SK-N-SH (cell line): Measurements from ENCODE around the gene ATP5PB. TPM values are rescaled to one million over a fixed set of nuclear protein-coding genes. Genes with fewer than 3 reads are reported as not detected.

ENCODE experiments used
- CTCF ChIA-PET: fragments of 300-600, 350-600 bp; formaldehyde crosslinking; extraction: SDS; loops from one replicate; lab custom pipeline; 2021; lab: Yijun Ruan, JAX
- POLR2A ChIA-PET: fragments of 350-600 bp; sonication (Branson Sonifier 250); formaldehyde crosslinking; extraction: SDS; loops from one replicate; lab custom pipeline; 2020; ENCODE audit warnings: antibody characterized with exemption, inconsistent platforms; lab: Yijun Ruan, JAX
- DNase-seq: peaks from one replicate; pipeline ENCODE4 v3.0.0; 2012
- H2AFZ ChIP-seq: fragments of 200-600 bp; sonication (generic); 2 replicates; pipeline ENCODE4 v1.8.1; 2016; ENCODE audit warnings: antibody characterized with exemption, mild to moderate bottlenecking, low read depth
- H3F3A ChIP-seq: fragments of 200-600 bp; sonication (generic); replicated peaks from 2 replicates; pipeline ENCODE3; 2016; ENCODE audit warnings: antibody characterized with exemption, mild to moderate bottlenecking; ENCODE audit not compliant: insufficient read depth
- H3K27ac ChIP-seq, 2 experiments: fragments of 200-500 bp in 1 of 2; fragments of 200-600 bp in 1 of 2; sonication (Bioruptor generic) in 1 of 2; sonication (generic), shearing (Covaris generic) in 1 of 2; 2 replicates each; pipeline versions ENCODE4 v1.5.1 to v1.6.1; 2014 to 2016; ENCODE audit warnings: low read depth in 2 of 2, inconsistent platforms in 1 of 2, low read length in 1 of 2, mild to moderate bottlenecking in 1 of 2, mixed read lengths in 1 of 2
- H3K27me3 ChIP-seq: fragments of 200-600 bp; sonication (generic), shearing (Covaris generic); 2 replicates; pipeline ENCODE4 v1.6.1; 2016; ENCODE audit warnings: mixed run types; ENCODE audit not compliant: insufficient read depth
- H3K36me3 ChIP-seq, 2 experiments: fragments of 200-500 bp in 1 of 2; fragments of 200-600 bp in 1 of 2; sonication (Bioruptor generic) in 1 of 2; sonication (generic) in 1 of 2; replicated peaks in 1 of 2; 2 replicates each; pipeline versions ENCODE3 to v1.5.1; 2014 to 2016; ENCODE audit warnings: low read length in 1 of 2, mild to moderate bottlenecking in 1 of 2; ENCODE audit not compliant: insufficient read depth in 2 of 2, control insufficient read depth in 1 of 2
- H3K4me1 ChIP-seq, 2 experiments: fragments of 200-500 bp in 1 of 2; fragments of 200-600 bp in 1 of 2; sonication (Bioruptor generic) in 1 of 2; sonication (generic), shearing (Covaris generic) in 1 of 2; 2 replicates each; pipeline versions ENCODE4 v1.5.1 to v1.6.1; 2014 to 2016; ENCODE audit warnings: low read depth in 1 of 2, low read length in 1 of 2, mixed run types in 1 of 2; ENCODE audit not compliant: insufficient read depth in 2 of 2, control insufficient read depth in 1 of 2
- H3K4me2 ChIP-seq: fragments of 200-600 bp; sonication (generic), shearing (Covaris generic); 2 replicates; pipeline ENCODE4 v1.6.1; 2017; ENCODE audit warnings: mixed run types
- H3K4me3 ChIP-seq, 2 experiments: fragments of 200-500 bp in 1 of 2; fragments of 200-600 bp in 1 of 2; sonication (Bioruptor generic) in 1 of 2; sonication (generic), shearing (Covaris generic) in 1 of 2; 2 replicates each; pipeline versions ENCODE4 v1.5.1 to v1.8.1; 2014 to 2016; ENCODE audit warnings: low read depth in 2 of 2, inconsistent platforms in 1 of 2, low read length in 1 of 2, mild to moderate bottlenecking in 1 of 2, mixed read lengths in 1 of 2, moderate library complexity in 1 of 2
- H3K79me2 ChIP-seq: fragments of 200-600 bp; sonication (generic); 2 replicates; pipeline ENCODE4 v1.8.1; 2017; ENCODE audit warnings: mild to moderate bottlenecking; ENCODE audit not compliant: insufficient read depth
- H3K9ac ChIP-seq: fragments of 200-600 bp; sonication (generic); 2 replicates; pipeline ENCODE4 v1.6.1; 2017; ENCODE audit warnings: mixed run types
- H3K9me2 ChIP-seq: fragments of 200-600 bp; sonication (generic); 2 replicates; pipeline ENCODE4 v1.6.1; 2017; ENCODE audit warnings: mixed run types
- H3K9me3 ChIP-seq: fragments of 200-600 bp; sonication (generic); 2 replicates; pipeline ENCODE4 v1.6.1; 2017; ENCODE audit warnings: mixed run types, mild to moderate bottlenecking, moderate library complexity
- H4K20me1 ChIP-seq: fragments of 200-600 bp; sonication (generic); 2 replicates; pipeline ENCODE4 v1.6.1; 2017; ENCODE audit warnings: mild to moderate bottlenecking, mixed run types; ENCODE audit not compliant: insufficient read depth
- CTCF ChIP-seq: fragments of 200-600 bp; sonication (generic); IDR thresholded peaks from 2 replicates; pipeline ENCODE4 v1.6.1; 2017; ENCODE audit warnings: antibody characterized with exemption, mild to moderate bottlenecking, moderate library complexity
- FOXJ3 ChIP-seq: sonication (generic); formaldehyde crosslinking; IDR thresholded peaks from 2 replicates; pipeline ENCODE4 v1.5.1; 2020; ENCODE audit warnings: mild to moderate bottlenecking, missing genetic modification reagents
- GABPA ChIP-seq: IDR thresholded peaks from 2 replicates; pipeline ENCODE4 v1.4.0; 2012; ENCODE audit warnings: low read depth, mild to moderate bottlenecking
- JUND ChIP-seq: IDR thresholded peaks from 2 replicates; pipeline ENCODE4 v1.4.0; 2012
- MAX ChIP-seq: IDR thresholded peaks from 2 replicates; pipeline ENCODE4 v1.4.0; 2012; ENCODE audit warnings: low read depth
- MXI1 ChIP-seq: IDR thresholded peaks from 2 replicates; pipeline ENCODE4 v1.6.1; 2012; ENCODE audit warnings: mild to moderate bottlenecking, low read depth, low read length, improper control_type of control experiment
- NRF1 ChIP-seq: IDR thresholded peaks from 2 replicates; pipeline ENCODE4 v1.6.1; 2012; ENCODE audit warnings: low read depth, mild to moderate bottlenecking, low read length
- PBX3 ChIP-seq: IDR thresholded peaks from 2 replicates; pipeline ENCODE4; 2012
- RCOR1 ChIP-seq: fragments of 150-350 bp; IDR thresholded peaks from 2 replicates; pipeline ENCODE4 v1.6.1; 2017; ENCODE audit warnings: antibody characterized with exemption, low read length
- SIN3A ChIP-seq: IDR thresholded peaks from 2 replicates; pipeline ENCODE4 v1.6.1; 2012; ENCODE audit warnings: low read depth, mild to moderate bottlenecking, low read length, moderate library complexity, borderline replicate concordance
- SMC3 ChIP-seq: IDR thresholded peaks from 2 replicates; pipeline ENCODE4 v1.6.1; 2012; ENCODE audit warnings: low read depth, low read length, improper control_type of control experiment
- TEAD4 ChIP-seq: IDR thresholded peaks from 2 replicates; pipeline ENCODE4 v1.4.0; 2012; ENCODE audit warnings: mild to moderate bottlenecking, borderline replicate concordance; ENCODE audit not compliant: insufficient read depth
- ZBTB33 ChIP-seq: IDR thresholded peaks from 2 replicates; pipeline ENCODE4 v1.4.0; 2012; ENCODE audit warnings: low read depth, borderline replicate concordance
- WGBS: methylation state at CpG from one replicate; pipeline ENCODE4 v1.1.6; 2017; ENCODE audit warnings: low lambda C conversion rate; 5-methylcytosine and 5-hydroxymethylcytosine counted together
- polyA plus RNA-seq, 3 experiments: library from polyadenylated mRNA; depleted of rRNA; stranded (reverse); fragments of >200 nt; gene quantifications; 2 replicates each; pipeline ENCODE4 v1.2.3, GENCODE V29; 2012

ATP5PB gene
- polyA plus RNA-seq, 1 of the 3 experiments (the other 2 are of a cell fraction): 177 TPM

GRCh38 chr1:111422546-111423391 lies 26.5 kb upstream of the ATP5PB start:
- H3K4me1 ChIP-seq: no peaks in the 10 kb centered on the region; a peak in 1 of 4 replicates
- no peak overlapping the region for H3K9ac ChIP-seq
- H3K36me3 ChIP-seq: no peaks in the 10 kb centered on the region
- no peaks in the 10 kb centered on the region for H4K20me1 ChIP-seq
- H3F3A ChIP-seq: no peaks in the 10 kb centered on the region
- ChIA-PET CTCF (interaction anchor here (0.7 to 2.3 kb wide), 2 partner anchors 23 to 200 kb away, joined by 3 to 13 read pairs; no protein-coding TSS in a partner anchor), POLR2A (no interaction called here)
- no peak for DNase-seq
- no peaks in the 10 kb centered on the region for H3K9me3 ChIP-seq
- no peak overlapping the region for H3K4me2 ChIP-seq
- peaks cover 4% of the 10 kb centered on the region; the same call in 1 of the 2 replicates for H3K27me3 ChIP-seq
- H3K4me3 ChIP-seq: no peak overlapping the region
- H2AFZ ChIP-seq: no peak overlapping the region
- 42% methylated on average over 12 of the region's 13 CpGs for WGBS
- no peaks in the 10 kb centered on the region for H3K9me2 ChIP-seq
- H3K79me2 ChIP-seq: no peaks in the 10 kb centered on the region
- TF ChIP-seq MAX (no peak), MXI1 (no peak), FOXJ3 (CRISPR knock-in tag) (no peak), GABPA (no peak), NRF1 (no peak), PBX3 (no peak), TEAD4 (no peak), JUND (no peak), CTCF (no peak), SMC3 (no peak), SIN3A (no peak), ZBTB33 (no peak), RCOR1 (no peak)
- no peak overlapping the region for H3K27ac ChIP-seq
